ENCODE results near the gene FAM221A. TPM values are rescaled to one million over a fixed set of nuclear protein-coding genes. Genes with fewer than 3 reads are reported as not detected.

Gene FAM221A
- total and polyA plus RNA-seq, 2 donors (not counting 1 experiment from before 2014, with no cell fraction given): 1.1 to 5.1 TPM

GRCh38 chr7:23658831-23659427 lies 21.1 kb upstream of the FAM221A start:
- no peak for TF ChIP-seq EZH2 (IDR thresholded peaks at IDR 0.05; ENCODE audit: low read length, missing control alignments)
- TF ChIP-seq CTCF (conservative IDR thresholded peaks at IDR 0.05 in 1 of 2, IDR thresholded peaks at IDR 0.05 in 1 of 2; ENCODE audit: low read depth in 1 of 2, low read length in 2 of 2): no peak
- Histone ChIP-seq H3K4me2 (ENCODE audit: extremely low read depth, insufficient read depth, low read length) (no peak overlapping the region), H3K36me3 (ENCODE audit: control insufficient read depth, insufficient read depth, low read length) (no peaks in the 10 kb centered on the region), H2AFZ (ENCODE audit: low read length) (no peak overlapping the region), H3K9me3 (ENCODE audit: control insufficient read depth, insufficient read depth, low read depth, low read length) (no peaks in the 10 kb centered on the region), H3K27ac (ENCODE audit: insufficient read depth, low read length) (no peak overlapping the region), H3K9ac (ENCODE audit: insufficient read depth, low read length) (no peak overlapping the region), H3K4me1 (ENCODE audit: control insufficient read depth, extremely low read depth, insufficient read depth, low read length) (no peaks in the 10 kb centered on the region), H4K20me1 (ENCODE audit: control insufficient read depth, extremely low read depth, insufficient read depth, low read length) (no peaks in the 10 kb centered on the region), H3K27me3 (ENCODE audit: control insufficient read depth, insufficient read depth, low read length) (no peaks in the 10 kb centered on the region), H3K79me2 (ENCODE audit: control insufficient read depth, insufficient read depth, low read length) (no peaks in the 10 kb centered on the region), H3K4me3 (replicated peaks in 1 of 4; ENCODE audit: control extremely low read depth in 1 of 4, insufficient read depth in 1 of 4, low read depth in 3 of 4, low read length in 4 of 4) (no peak overlapping the region)
- no peak for DNase-seq (ENCODE audit: low read depth in 2 of 2)

GRCh38 chr7:23661385-23661784 lies 18.6 kb upstream of the FAM221A start:
- Histone ChIP-seq H3K4me3 (replicated peaks in 1 of 4; ENCODE audit: control extremely low read depth in 1 of 4, insufficient read depth in 1 of 4, low read depth in 3 of 4, low read length in 4 of 4) (no peak overlapping the region), H3K9ac (ENCODE audit: insufficient read depth, low read length) (no peak overlapping the region), H3K4me2 (ENCODE audit: extremely low read depth, insufficient read depth, low read length) (no peak overlapping the region), H3K27me3 (ENCODE audit: control insufficient read depth, insufficient read depth, low read length) (no peaks in the 10 kb centered on the region), H3K4me1 (ENCODE audit: control insufficient read depth, extremely low read depth, insufficient read depth, low read length) (no peaks in the 10 kb centered on the region), H2AFZ (ENCODE audit: low read length) (no peak overlapping the region), H3K36me3 (ENCODE audit: control insufficient read depth, insufficient read depth, low read length) (no peaks in the 10 kb centered on the region), H3K27ac (ENCODE audit: insufficient read depth, low read length) (no peak overlapping the region), H3K79me2 (ENCODE audit: control insufficient read depth, insufficient read depth, low read length) (no peaks in the 10 kb centered on the region), H3K9me3 (ENCODE audit: control insufficient read depth, insufficient read depth, low read depth, low read length) (no peaks in the 10 kb centered on the region), H4K20me1 (ENCODE audit: control insufficient read depth, extremely low read depth, insufficient read depth, low read length) (no peaks in the 10 kb centered on the region)
- DNase-seq (ENCODE audit: low read depth in 2 of 2): no peak
- TF ChIP-seq CTCF (conservative IDR thresholded peaks at IDR 0.05 in 1 of 2, IDR thresholded peaks at IDR 0.05 in 1 of 2; ENCODE audit: low read depth in 1 of 2, low read length in 2 of 2) (no peak), EZH2 (IDR thresholded peaks at IDR 0.05; ENCODE audit: low read length, missing control alignments) (no peak)

GRCh38 chr7:23662124-23662983 lies 17.6 kb upstream of the FAM221A start:
- Histone ChIP-seq H3K27me3 (ENCODE audit: control insufficient read depth, insufficient read depth, low read length) (no peaks in the 10 kb centered on the region), H3K79me2 (ENCODE audit: control insufficient read depth, insufficient read depth, low read length) (no peaks in the 10 kb centered on the region), H2AFZ (ENCODE audit: low read length) (no peak overlapping the region), H3K9me3 (ENCODE audit: control insufficient read depth, insufficient read depth, low read depth, low read length) (no peaks in the 10 kb centered on the region), H4K20me1 (ENCODE audit: control insufficient read depth, extremely low read depth, insufficient read depth, low read length) (no peaks in the 10 kb centered on the region), H3K9ac (ENCODE audit: insufficient read depth, low read length) (no peak overlapping the region), H3K27ac (ENCODE audit: insufficient read depth, low read length) (no peak overlapping the region), H3K4me1 (ENCODE audit: control insufficient read depth, extremely low read depth, insufficient read depth, low read length) (no peaks in the 10 kb centered on the region), H3K4me3 (replicated peaks in 1 of 4; ENCODE audit: control extremely low read depth in 1 of 4, insufficient read depth in 1 of 4, low read depth in 3 of 4, low read length in 4 of 4) (no peak overlapping the region), H3K36me3 (ENCODE audit: control insufficient read depth, insufficient read depth, low read length) (no peaks in the 10 kb centered on the region), H3K4me2 (ENCODE audit: extremely low read depth, insufficient read depth, low read length) (no peak overlapping the region)
- TF ChIP-seq EZH2 (IDR thresholded peaks at IDR 0.05; ENCODE audit: low read length, missing control alignments) (no peak), CTCF (conservative IDR thresholded peaks at IDR 0.05 in 1 of 2, IDR thresholded peaks at IDR 0.05 in 1 of 2; ENCODE audit: low read depth in 1 of 2, low read length in 2 of 2) (no peak)
- peak in 1 of 2 donors; percentile 69 for DNase-seq (ENCODE audit: low read depth in 2 of 2)

Measured in fibroblast of lung (primary cell).